ENCODE results near the gene RSBN1.

RSBN1 gene

GRCh38 chr1:113784104-113784779, 28.0 kb downstream of the RSBN1 start:
- H3K36me3 ChIP-seq: no peaks in the 10 kb centered on the region
- H3K27ac ChIP-seq: peak overlapping the region; percentile 90
- no peaks in the 10 kb centered on the region for H3K27me3 ChIP-seq
- no peaks in the 10 kb centered on the region for H3K9me3 ChIP-seq
- H3K4me3 ChIP-seq (ENCODE audit: low read depth in 1 of 2, low read length in 1 of 2): peak overlapping the region; percentile 48 to 49
- H3K4me1 ChIP-seq (ENCODE audit: control insufficient read depth in 1 of 2, insufficient read depth in 1 of 2, low read depth in 1 of 2, low read length in 1 of 2): peaks cover 63 to 73% of the 10 kb centered on the region in 2 experiments
- TF ChIP-seq, protein P1, sequence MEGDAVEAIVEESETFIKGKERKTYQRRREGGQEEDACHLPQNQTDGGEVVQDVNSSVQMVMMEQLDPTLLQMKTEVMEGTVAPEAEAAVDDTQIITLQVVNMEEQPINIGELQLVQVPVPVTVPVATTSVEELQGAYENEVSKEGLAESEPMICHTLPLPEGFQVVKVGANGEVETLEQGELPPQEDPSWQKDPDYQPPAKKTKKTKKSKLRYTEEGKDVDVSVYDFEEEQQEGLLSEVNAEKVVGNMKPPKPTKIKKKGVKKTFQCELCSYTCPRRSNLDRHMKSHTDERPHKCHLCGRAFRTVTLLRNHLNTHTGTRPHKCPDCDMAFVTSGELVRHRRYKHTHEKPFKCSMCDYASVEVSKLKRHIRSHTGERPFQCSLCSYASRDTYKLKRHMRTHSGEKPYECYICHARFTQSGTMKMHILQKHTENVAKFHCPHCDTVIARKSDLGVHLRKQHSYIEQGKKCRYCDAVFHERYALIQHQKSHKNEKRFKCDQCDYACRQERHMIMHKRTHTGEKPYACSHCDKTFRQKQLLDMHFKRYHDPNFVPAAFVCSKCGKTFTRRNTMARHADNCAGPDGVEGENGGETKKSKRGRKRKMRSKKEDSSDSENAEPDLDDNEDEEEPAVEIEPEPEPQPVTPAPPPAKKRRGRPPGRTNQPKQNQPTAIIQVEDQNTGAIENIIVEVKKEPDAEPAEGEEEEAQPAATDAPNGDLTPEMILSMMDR (IDR thresholded peaks at IDR 0.05): no peak

- H3K4me3 ChIP-seq (ENCODE audit: low read depth in 1 of 2, low read length in 1 of 2): peak overlapping the region; percentile 48 to 49
- H3K36me3 ChIP-seq: no peaks in the 10 kb centered on the region
- no peaks in the 10 kb centered on the region for H3K27me3 ChIP-seq
- TF ChIP-seq, protein P1 (IDR thresholded peaks at IDR 0.05): no peak
- no peaks in the 10 kb centered on the region for H3K9me3 ChIP-seq
- peak overlapping the region; percentile 90 for H3K27ac ChIP-seq
- peaks cover 65 to 70% of the 10 kb centered on the region in 2 experiments for H3K4me1 ChIP-seq (ENCODE audit: control insufficient read depth in 1 of 2, insufficient read depth in 1 of 2, low read depth in 1 of 2, low read length in 1 of 2)
Observed at GRCh38 chr1:113783254-113784103, 28.8 kb downstream of the RSBN1 start.

DNA sequence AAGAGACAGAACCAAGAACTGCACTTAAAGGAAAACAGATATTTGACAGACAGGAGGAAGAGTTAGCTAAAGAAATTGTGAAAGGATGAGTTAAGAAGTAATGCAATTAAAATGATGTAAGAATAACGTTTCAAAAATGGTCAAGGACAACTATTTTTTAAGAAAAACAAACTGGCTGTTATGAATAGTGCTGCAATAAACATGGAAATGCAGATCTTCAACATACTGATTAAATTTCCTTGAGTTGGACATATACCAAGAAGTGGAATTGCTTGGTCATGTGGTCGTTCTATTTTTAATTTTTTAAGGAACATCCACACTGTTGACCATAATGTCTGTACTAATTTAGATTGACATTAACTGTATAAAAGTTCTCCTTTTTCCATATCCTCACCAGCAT, 29.9 kb downstream of the RSBN1 start:
- Histone ChIP-seq H3K27ac (peak overlapping the region; percentile 90), H3K4me3 (ENCODE audit: low read depth in 1 of 2, low read length in 1 of 2) (peak overlapping the region in 1 of 2 experiments; percentile 15), H3K9me3 (no peaks in the 10 kb centered on the region), H3K4me1 (ENCODE audit: control insufficient read depth in 1 of 2, insufficient read depth in 1 of 2, low read depth in 1 of 2, low read length in 1 of 2) (peaks cover 65 to 69% of the 10 kb centered on the region in 2 experiments), H3K36me3 (no peaks in the 10 kb centered on the region), H3K27me3 (no peaks in the 10 kb centered on the region)
- TF ChIP-seq, protein P1 (IDR thresholded peaks at IDR 0.05): no peak

GRCh38 chr1:113780374-113781146, 31.7 kb downstream of the RSBN1 start:
- H3K9me3 ChIP-seq: no peaks in the 10 kb centered on the region
- peak overlapping the region; percentile 90 for H3K27ac ChIP-seq
- peak overlapping the region in 1 of 2 experiments; percentile 9 for H3K4me3 ChIP-seq (ENCODE audit: low read depth in 1 of 2, low read length in 1 of 2)
- TF ChIP-seq, protein P1 (IDR thresholded peaks at IDR 0.05): no peak
- peaks cover 8% of the 10 kb centered on the region for H3K36me3 ChIP-seq
- H3K4me1 ChIP-seq (ENCODE audit: control insufficient read depth in 1 of 2, insufficient read depth in 1 of 2, low read depth in 1 of 2, low read length in 1 of 2): peaks cover 64 to 65% of the 10 kb centered on the region in 2 experiments
- no peaks in the 10 kb centered on the region for H3K27me3 ChIP-seq

DNA sequence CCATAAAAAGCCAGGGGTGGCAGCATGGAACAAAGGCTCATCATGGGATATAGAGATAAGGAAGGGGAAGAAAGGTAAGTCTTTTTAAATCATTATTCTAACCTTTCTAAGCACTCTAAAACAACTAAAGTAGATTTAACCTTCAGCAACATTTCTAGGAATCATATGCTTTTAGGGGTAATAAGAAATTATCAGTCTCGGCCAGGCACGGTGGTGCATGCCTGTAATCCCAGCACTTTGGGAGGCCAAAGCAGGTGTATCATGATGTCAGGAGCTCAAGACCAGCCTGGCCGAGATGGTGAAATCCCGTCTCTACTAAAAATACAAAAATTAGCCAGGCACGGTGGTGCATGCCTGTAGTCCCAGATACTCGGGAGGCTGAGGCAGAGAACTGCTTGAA, 32.7 kb downstream of the RSBN1 start:
- Histone ChIP-seq H3K27ac (peak overlapping the region; percentile 90), H3K27me3 (no peaks in the 10 kb centered on the region), H3K4me3 (ENCODE audit: low read depth in 1 of 2, low read length in 1 of 2) (no peak overlapping the region), H3K36me3 (peaks cover 8% of the 10 kb centered on the region), H3K4me1 (ENCODE audit: control insufficient read depth in 1 of 2, insufficient read depth in 1 of 2, low read depth in 1 of 2, low read length in 1 of 2) (peaks cover 54 to 55% of the 10 kb centered on the region in 2 experiments), H3K9me3 (no peaks in the 10 kb centered on the region)
- TF ChIP-seq, protein P1 (IDR thresholded peaks at IDR 0.05): no peak

Data from neutrophil (primary cell).